ENCODE measurements around the gene AZGP1.

The AZGP1 gene

DNA sequence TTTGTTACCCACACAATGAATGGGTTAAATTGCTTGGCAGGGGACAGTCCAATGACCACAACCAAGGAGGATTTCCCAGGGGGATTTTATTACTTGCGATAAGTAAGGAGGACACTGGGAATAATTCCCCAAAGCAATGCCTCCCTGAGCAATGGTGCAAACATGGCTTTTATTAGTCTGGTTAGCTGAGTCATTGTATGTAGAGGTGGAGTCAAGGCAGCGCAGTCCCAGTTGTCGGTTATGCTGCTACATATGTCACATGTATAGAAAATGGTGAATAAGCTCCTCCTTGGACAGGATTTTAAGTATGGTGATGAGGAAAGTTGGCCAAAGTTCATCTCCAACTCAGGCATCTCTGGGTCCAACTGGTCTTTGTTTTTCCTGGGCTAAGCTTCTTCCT, 52.6 kb downstream of the AZGP1 start:
- ChIA-PET CTCF (no interaction called here), POLR2A (ENCODE audit: low non-redundant PET) (no interaction called here)
- DNase-seq (ENCODE audit: low spot score), result no peak
- H3K27ac ChIP-seq, result no peak overlapping the region
- no peak for TF ChIP-seq CTCF (conservative IDR thresholded peaks at IDR 0.05; ENCODE audit: low read depth)

- no peak for DNase-seq (ENCODE audit: low spot score)
- H3K27ac ChIP-seq, result no peak overlapping the region
- no peak for TF ChIP-seq CTCF (conservative IDR thresholded peaks at IDR 0.05; ENCODE audit: low read depth)
- ChIA-PET POLR2A (ENCODE audit: low non-redundant PET) (interaction anchor here (1.2 kb wide), 1 partner anchor 181 kb away, joined by 3 read pairs; the partner anchor contains the start of genes AP4M1 and MCM7), CTCF (interaction anchor here (0.6 to 1.1 kb wide), 2 partner anchors 10 to 1738 kb away, joined by 3 read pairs; partner anchors contain the start of gene GJC3)
Observed at GRCh38 chr7:99920149-99920548, 55.7 kb downstream of the AZGP1 start.

GRCh38 chr7:99919814-99920112, 56.1 kb downstream of the AZGP1 start:
- TF ChIP-seq CTCF (conservative IDR thresholded peaks at IDR 0.05; ENCODE audit: low read depth), result no peak

DNA sequence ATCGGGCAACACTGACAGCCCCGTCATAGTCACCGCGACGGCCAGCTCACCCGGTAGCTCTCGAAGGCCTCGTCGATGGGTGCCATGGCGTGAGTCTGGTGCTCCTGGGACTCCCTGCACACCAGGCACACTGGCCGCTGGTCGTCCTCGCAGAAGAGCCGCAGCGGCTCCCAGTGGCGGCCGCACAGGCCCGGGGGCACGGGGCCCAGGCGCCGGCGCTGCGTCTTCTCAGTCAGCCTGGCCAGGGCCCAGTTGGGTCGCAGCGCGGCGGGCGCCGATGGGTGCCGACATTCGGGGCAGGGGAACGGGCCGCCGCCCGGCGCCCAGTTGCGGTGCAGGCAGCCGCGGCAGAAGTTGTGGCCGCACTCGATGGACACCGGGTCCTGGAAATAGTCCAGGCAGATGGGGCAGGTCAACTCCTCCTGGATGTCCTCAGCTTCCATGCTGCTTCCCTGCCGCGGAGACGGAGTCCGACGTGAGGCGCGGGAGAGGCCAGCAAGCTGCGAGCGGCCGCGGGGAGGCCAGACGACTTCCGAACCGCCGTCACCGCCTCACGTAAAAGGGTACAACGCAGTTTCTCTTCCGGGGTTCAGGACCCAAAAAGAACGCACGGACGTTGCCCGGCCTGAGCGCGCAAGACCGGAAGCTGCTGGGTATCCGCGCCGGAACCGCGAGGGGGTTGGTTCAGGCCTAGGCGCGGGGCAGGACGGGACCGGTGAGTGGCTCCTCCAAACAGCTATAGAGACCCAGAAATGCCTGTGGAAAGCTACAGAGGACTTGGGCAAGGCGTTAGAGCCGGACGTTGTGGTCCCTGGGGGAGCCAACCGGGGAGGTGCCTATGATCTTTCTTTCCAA, 56.6 kb downstream of the AZGP1 start, which contains the start of gene TRIM4:
Gene TRIM4, minus strand, starts transcription at position 572 of the 855 bp plus-strand sequence. Its CDS starts 129 bp downstream, at position 443.
- DNase-seq (ENCODE audit: low spot score), result peak; percentile 86
- ChIA-PET CTCF (interaction anchor here (0.5 to 1.6 kb wide), 6 partner anchors 10 to 226 kb away, joined by 3 to 4 read pairs (median 3); partner anchors contain the start of gene GJC3), POLR2A (ENCODE audit: low non-redundant PET) (interaction anchor here (0.6 to 1.2 kb wide), 2 partner anchors 10 to 182 kb away, joined by 3 read pairs; partner anchors contain the start of genes AP4M1, GJC3 and MCM7)
- H3K27ac ChIP-seq, result peak within 1 kb of the TSS; percentile 87
- peak; percentile 76 for TF ChIP-seq CTCF (conservative IDR thresholded peaks at IDR 0.05; ENCODE audit: low read depth)

More at GRCh38 chr7:99919814-99920112, 56.1 kb downstream of the AZGP1 start:
- ChIA-PET CTCF (interaction anchor here (0.6 to 1.1 kb wide), 3 partner anchors 10 to 1738 kb away, joined by 3 to 4 read pairs (median 3); partner anchors contain the start of gene GJC3), POLR2A (ENCODE audit: low non-redundant PET) (interaction anchor here (1.2 kb wide), 1 partner anchor 181 kb away, joined by 3 read pairs; the partner anchor contains the start of genes AP4M1 and MCM7)
- peak overlapping the region; percentile 87 for H3K27ac ChIP-seq
- DNase-seq (ENCODE audit: low spot score), result no peak

All from RWPE1 (cell line).